ENCODE measurements around the gene MTR. TPM values are rescaled to one million over a fixed set of nuclear protein-coding genes. Genes with fewer than 3 reads are reported as not detected.

Gene MTR
- total RNA-seq, 1 donor from 2014 or later, result 19.9 TPM

- intact Hi-C loops (cut with DNase I), result no loop called here
- Histone ChIP-seq H3K4me1 (no peaks in the 10 kb centered on the region), H3K27ac (no peak overlapping the region), H3K27me3 (no peaks in the 10 kb centered on the region), H3K36me3 (no peaks in the 10 kb centered on the region), H3K9me3 (no peaks in the 10 kb centered on the region), H3K4me3 (no peak overlapping the region)
- TF ChIP-seq CTCF (IDR thresholded peaks at IDR 0.05) (no peak), POLR2AphosphoS5 (IDR thresholded peaks at IDR 0.05; ENCODE audit: insufficient read depth in 1 of 2, low read depth in 1 of 2) (no peak), POLR2A (IDR thresholded peaks at IDR 0.05) (no peak)
- no peak for DNase-seq (ENCODE audit: extremely low spot score in 2 of 2)
These were observed 40.4 kb upstream of the MTR start for GRCh38 chr1:236754525-236755210.

GRCh38 chr1:236757640-236758039 is 37.5 kb upstream of the MTR start:
- H3K27me3 ChIP-seq, result no peaks in the 10 kb centered on the region
- no peaks in the 10 kb centered on the region for H3K36me3 ChIP-seq
- no peak for TF ChIP-seq POLR2AphosphoS5 (IDR thresholded peaks at IDR 0.05; ENCODE audit: insufficient read depth in 1 of 2, low read depth in 1 of 2)
- TF ChIP-seq CTCF (IDR thresholded peaks at IDR 0.05), result no peak
- TF ChIP-seq POLR2A (IDR thresholded peaks at IDR 0.05), result no peak
- H3K4me3 ChIP-seq, result no peak overlapping the region
- H3K27ac ChIP-seq, result no peak overlapping the region
- no peaks in the 10 kb centered on the region for H3K9me3 ChIP-seq
- no peak for DNase-seq (ENCODE audit: extremely low spot score in 2 of 2)
- intact Hi-C loops (cut with DNase I), result no loop called here
- H3K4me1 ChIP-seq, result no peaks in the 10 kb centered on the region

GRCh38 chr1:236759252-236759859 is 35.7 kb upstream of the MTR start:
- Histone ChIP-seq H3K27ac (no peak overlapping the region), H3K4me3 (no peak overlapping the region), H3K36me3 (no peaks in the 10 kb centered on the region), H3K27me3 (no peaks in the 10 kb centered on the region), H3K4me1 (no peaks in the 10 kb centered on the region), H3K9me3 (no peaks in the 10 kb centered on the region)
- TF ChIP-seq POLR2AphosphoS5 (IDR thresholded peaks at IDR 0.05; ENCODE audit: insufficient read depth in 1 of 2, low read depth in 1 of 2) (no peak), CTCF (IDR thresholded peaks at IDR 0.05) (peak; percentile 7 to 40 (median 29)), POLR2A (IDR thresholded peaks at IDR 0.05) (no peak)
- no peak for DNase-seq (ENCODE audit: extremely low spot score in 2 of 2)
- intact Hi-C loops (cut with DNase I), result no loop called here

GRCh38 chr1:236760480-236760879 is 34.6 kb upstream of the MTR start:
- no peak for DNase-seq (ENCODE audit: extremely low spot score in 2 of 2)
- Histone ChIP-seq H3K36me3 (no peaks in the 10 kb centered on the region), H3K4me1 (no peaks in the 10 kb centered on the region), H3K9me3 (no peaks in the 10 kb centered on the region), H3K27me3 (no peaks in the 10 kb centered on the region), H3K4me3 (no peak overlapping the region), H3K27ac (no peak overlapping the region)
- intact Hi-C loops (cut with DNase I), result no loop called here
- TF ChIP-seq POLR2A (IDR thresholded peaks at IDR 0.05) (no peak), POLR2AphosphoS5 (IDR thresholded peaks at IDR 0.05; ENCODE audit: insufficient read depth in 1 of 2, low read depth in 1 of 2) (no peak), CTCF (IDR thresholded peaks at IDR 0.05) (no peak)

GRCh38 chr1:236760986-236761385 is 34.1 kb upstream of the MTR start:
- no peaks in the 10 kb centered on the region for H3K36me3 ChIP-seq
- no peaks in the 10 kb centered on the region for H3K27me3 ChIP-seq
- no peaks in the 10 kb centered on the region for H3K9me3 ChIP-seq
- H3K27ac ChIP-seq, result no peak overlapping the region
- no peaks in the 10 kb centered on the region for H3K4me1 ChIP-seq
- H3K4me3 ChIP-seq, result no peak overlapping the region
- intact Hi-C loops (cut with DNase I), result no loop called here
- no peak for DNase-seq (ENCODE audit: extremely low spot score in 2 of 2)
- TF ChIP-seq CTCF (IDR thresholded peaks at IDR 0.05), result no peak
- TF ChIP-seq POLR2A (IDR thresholded peaks at IDR 0.05), result no peak
- TF ChIP-seq POLR2AphosphoS5 (IDR thresholded peaks at IDR 0.05; ENCODE audit: insufficient read depth in 1 of 2, low read depth in 1 of 2), result no peak

All from vagina (tissue), 2 donors.